Osteocyte (in vitro differentiated cells): ENCODE results near the gene FRMD3. TPM values are rescaled to one million over a fixed set of nuclear protein-coding genes. Genes with fewer than 3 reads are reported as not detected.

Source experiments
- DNase-seq: peaks from one replicate; pipeline ENCODE4 v3.0.0; 2021; ENCODE audit warnings: mixed read lengths; ENCODE audit not compliant: unreplicated experiment; ENCODE audit errors: extremely low spot score
- H3K27ac Mint-ChIP-seq: one replicate; pipeline ENCODE4 v1.8.0; 2021; ENCODE audit warnings: mild to moderate bottlenecking, mixed read lengths; ENCODE audit not compliant: unreplicated experiment
- H3K27me3 Mint-ChIP-seq: one replicate; pipeline ENCODE4 v1.8.0; 2021; ENCODE audit warnings: mixed read lengths; ENCODE audit not compliant: unreplicated experiment
- H3K36me3 Mint-ChIP-seq: one replicate; pipeline ENCODE4 v1.8.0; 2021; ENCODE audit warnings: mixed read lengths; ENCODE audit not compliant: unreplicated experiment
- H3K4me1 Mint-ChIP-seq: one replicate; pipeline ENCODE4 v1.8.0; 2021; ENCODE audit warnings: mixed read lengths; ENCODE audit not compliant: unreplicated experiment
- H3K4me3 Mint-ChIP-seq: one replicate; pipeline ENCODE4 v1.8.0; 2021; ENCODE audit warnings: mild to moderate bottlenecking, moderate library complexity, mixed read lengths; ENCODE audit not compliant: unreplicated experiment
- H3K9me3 Mint-ChIP-seq: one replicate; pipeline ENCODE4 v1.8.0; 2021; ENCODE audit warnings: mixed read lengths; ENCODE audit not compliant: unreplicated experiment
- total RNA-seq: library from RNA; stranded (reverse); gene quantifications from 2 replicates; pipeline ENCODE4 v1.2.1, GENCODE V29; 2021
- TF ChIP-seq, protein P1 (sequence below): fragments of 200-600 bp; sonication (generic); IDR thresholded peaks from 2 replicates; pipeline ENCODE4 v1.5.0; 2021; ENCODE audit warnings: antibody characterized with exemption, mild to moderate bottlenecking, moderate library complexity

FRMD3 gene
- total RNA-seq, 1 donor from 2014 or later: 0.35 TPM

DNA sequence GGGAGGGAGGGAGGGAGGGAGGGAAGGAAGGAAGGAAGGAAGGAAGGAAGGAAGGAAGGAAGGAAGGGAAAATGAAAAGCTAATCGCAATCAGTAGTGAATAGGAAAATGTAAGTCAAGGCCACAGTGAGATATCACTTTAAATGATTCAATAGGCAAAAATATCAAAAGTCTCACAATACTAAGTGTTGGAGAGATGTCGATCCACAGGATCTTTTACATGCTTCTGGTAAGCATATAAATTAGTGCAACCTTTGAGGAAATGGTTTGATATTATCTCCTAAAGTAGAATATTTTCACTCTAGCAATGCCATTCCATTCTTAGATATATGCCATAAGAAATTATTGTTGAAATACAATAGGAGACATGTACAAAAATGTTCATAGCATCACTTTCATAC is 58.4 kb downstream of the FRMD3 start:
- DNase-seq: no peak
- Mint-ChIP-seq H3K4me1 (no peaks in the 10 kb centered on the region), H3K9me3 (peaks cover 4% of the 10 kb centered on the region), H3K4me3 (no peak overlapping the region), H3K36me3 (no peaks in the 10 kb centered on the region), H3K27me3 (no peaks in the 10 kb centered on the region), H3K27ac (no peak overlapping the region)
- TF ChIP-seq, protein P1, sequence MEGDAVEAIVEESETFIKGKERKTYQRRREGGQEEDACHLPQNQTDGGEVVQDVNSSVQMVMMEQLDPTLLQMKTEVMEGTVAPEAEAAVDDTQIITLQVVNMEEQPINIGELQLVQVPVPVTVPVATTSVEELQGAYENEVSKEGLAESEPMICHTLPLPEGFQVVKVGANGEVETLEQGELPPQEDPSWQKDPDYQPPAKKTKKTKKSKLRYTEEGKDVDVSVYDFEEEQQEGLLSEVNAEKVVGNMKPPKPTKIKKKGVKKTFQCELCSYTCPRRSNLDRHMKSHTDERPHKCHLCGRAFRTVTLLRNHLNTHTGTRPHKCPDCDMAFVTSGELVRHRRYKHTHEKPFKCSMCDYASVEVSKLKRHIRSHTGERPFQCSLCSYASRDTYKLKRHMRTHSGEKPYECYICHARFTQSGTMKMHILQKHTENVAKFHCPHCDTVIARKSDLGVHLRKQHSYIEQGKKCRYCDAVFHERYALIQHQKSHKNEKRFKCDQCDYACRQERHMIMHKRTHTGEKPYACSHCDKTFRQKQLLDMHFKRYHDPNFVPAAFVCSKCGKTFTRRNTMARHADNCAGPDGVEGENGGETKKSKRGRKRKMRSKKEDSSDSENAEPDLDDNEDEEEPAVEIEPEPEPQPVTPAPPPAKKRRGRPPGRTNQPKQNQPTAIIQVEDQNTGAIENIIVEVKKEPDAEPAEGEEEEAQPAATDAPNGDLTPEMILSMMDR: no peak

GRCh38 chr9:83477571-83477970 is 60.6 kb downstream of the FRMD3 start:
- no peak for DNase-seq
- H3K9me3 Mint-ChIP-seq: peaks cover 3% of the 10 kb centered on the region
- no peaks in the 10 kb centered on the region for H3K27me3 Mint-ChIP-seq
- H3K36me3 Mint-ChIP-seq: no peaks in the 10 kb centered on the region
- H3K4me1 Mint-ChIP-seq: no peaks in the 10 kb centered on the region
- no peak overlapping the region for H3K4me3 Mint-ChIP-seq
- H3K27ac Mint-ChIP-seq: no peak overlapping the region
- TF ChIP-seq, protein P1: no peak

GRCh38 chr9:83477120-83477519 is 61.1 kb downstream of the FRMD3 start:
- Mint-ChIP-seq H3K4me3 (no peak overlapping the region), H3K27ac (no peak overlapping the region), H3K27me3 (no peaks in the 10 kb centered on the region), H3K36me3 (no peaks in the 10 kb centered on the region), H3K9me3 (no peaks in the 10 kb centered on the region), H3K4me1 (no peaks in the 10 kb centered on the region)
- TF ChIP-seq, protein P1: no peak
- no peak for DNase-seq

- Mint-ChIP-seq H3K27me3 (no peaks in the 10 kb centered on the region), H3K27ac (no peak overlapping the region), H3K36me3 (no peaks in the 10 kb centered on the region), H3K4me1 (no peaks in the 10 kb centered on the region), H3K9me3 (no peaks in the 10 kb centered on the region), H3K4me3 (no peak overlapping the region)
- TF ChIP-seq, protein P1: no peak
- DNase-seq: no peak
Measured at GRCh38 chr9:83476513-83476912, 61.7 kb downstream of the FRMD3 start.

DNA sequence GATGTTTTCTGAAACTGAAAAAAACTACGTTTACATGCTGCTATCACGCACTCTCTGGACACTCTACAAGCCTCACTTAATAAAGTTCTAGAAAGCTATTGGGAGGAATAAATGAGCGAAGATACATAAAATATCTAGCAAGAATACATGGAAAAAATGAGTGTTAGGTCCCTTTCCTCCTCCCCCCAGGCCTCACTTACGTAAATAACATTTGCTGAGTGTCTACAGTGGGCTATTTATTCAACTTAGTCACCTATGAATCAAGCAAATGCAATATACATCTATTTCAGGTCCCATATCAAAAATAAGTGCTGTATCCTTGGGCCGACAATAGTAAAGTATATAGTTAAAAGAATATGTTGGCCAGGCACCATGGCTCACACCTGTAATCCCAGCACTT is 62.5 kb downstream of the FRMD3 start:
- Mint-ChIP-seq H3K27me3 (no peaks in the 10 kb centered on the region), H3K27ac (no peak overlapping the region), H3K9me3 (no peaks in the 10 kb centered on the region), H3K4me3 (no peak overlapping the region), H3K4me1 (no peaks in the 10 kb centered on the region), H3K36me3 (no peaks in the 10 kb centered on the region)
- DNase-seq: no peak
- TF ChIP-seq, protein P1: no peak
